AG04449 (cell line): ENCODE measurements around the gene KLK3.

Source experiments
- CTCF ChIA-PET: fragments of 350-600 bp; formaldehyde crosslinking; extraction: SDS; loops from one replicate; lab custom pipeline; 2021; ENCODE audit warnings: antibody characterized with exemption; lab: Yijun Ruan, JAX
- POLR2A ChIA-PET: fragments of 400-600, 350-600 bp; formaldehyde crosslinking; extraction: SDS; loops from one replicate; lab custom pipeline; 2020; ENCODE audit warnings: antibody characterized with exemption, inconsistent platforms; lab: Yijun Ruan, JAX
- DNase-seq: peaks from one replicate; pipeline ENCODE4 v3.0.0-alpha.2; 2010; ENCODE audit warnings: low read depth, low spot score
- H3K4me3 ChIP-seq: 2 replicates; pipeline ENCODE4 v1.5.1; 2011; ENCODE audit warnings: low read depth, mild to moderate bottlenecking, control low read depth, low read length
- TF ChIP-seq, protein P1 (sequence below): IDR thresholded peaks from one replicate; pipeline ENCODE4 v1.5.1; 2011; ENCODE audit warnings: mild to moderate bottlenecking, moderate library complexity, low read length, control low read depth, inconsistent platforms; ENCODE audit not compliant: insufficient read depth; ENCODE audit errors: missing control alignments

The KLK3 gene

GRCh38 chr19:50843205-50843604 is 11.5 kb upstream of the KLK3 start:
- CTCF ChIA-PET = no interaction called here

GRCh38 chr19:50843701-50844221 is 11.0 kb upstream of the KLK3 start:
- DNase-seq = no peak
- ChIA-PET POLR2A (no interaction called here), CTCF (no interaction called here)
- TF ChIP-seq, protein P1, sequence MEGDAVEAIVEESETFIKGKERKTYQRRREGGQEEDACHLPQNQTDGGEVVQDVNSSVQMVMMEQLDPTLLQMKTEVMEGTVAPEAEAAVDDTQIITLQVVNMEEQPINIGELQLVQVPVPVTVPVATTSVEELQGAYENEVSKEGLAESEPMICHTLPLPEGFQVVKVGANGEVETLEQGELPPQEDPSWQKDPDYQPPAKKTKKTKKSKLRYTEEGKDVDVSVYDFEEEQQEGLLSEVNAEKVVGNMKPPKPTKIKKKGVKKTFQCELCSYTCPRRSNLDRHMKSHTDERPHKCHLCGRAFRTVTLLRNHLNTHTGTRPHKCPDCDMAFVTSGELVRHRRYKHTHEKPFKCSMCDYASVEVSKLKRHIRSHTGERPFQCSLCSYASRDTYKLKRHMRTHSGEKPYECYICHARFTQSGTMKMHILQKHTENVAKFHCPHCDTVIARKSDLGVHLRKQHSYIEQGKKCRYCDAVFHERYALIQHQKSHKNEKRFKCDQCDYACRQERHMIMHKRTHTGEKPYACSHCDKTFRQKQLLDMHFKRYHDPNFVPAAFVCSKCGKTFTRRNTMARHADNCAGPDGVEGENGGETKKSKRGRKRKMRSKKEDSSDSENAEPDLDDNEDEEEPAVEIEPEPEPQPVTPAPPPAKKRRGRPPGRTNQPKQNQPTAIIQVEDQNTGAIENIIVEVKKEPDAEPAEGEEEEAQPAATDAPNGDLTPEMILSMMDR = no peak
- no peak overlapping the region for H3K4me3 ChIP-seq

More at GRCh38 chr19:50843205-50843604, 11.5 kb upstream of the KLK3 start:
- H3K4me3 ChIP-seq = no peak overlapping the region
- POLR2A ChIA-PET = no interaction called here
- no peak for DNase-seq
- TF ChIP-seq, protein P1 = no peak

- POLR2A ChIA-PET = no interaction called here
- no peak overlapping the region for H3K4me3 ChIP-seq
- DNase-seq = no peak
- CTCF ChIA-PET = no interaction called here
- TF ChIP-seq, protein P1 = no peak
These were observed 10.3 kb upstream of the KLK3 start for GRCh38 chr19:50844296-50844935.

DNA sequence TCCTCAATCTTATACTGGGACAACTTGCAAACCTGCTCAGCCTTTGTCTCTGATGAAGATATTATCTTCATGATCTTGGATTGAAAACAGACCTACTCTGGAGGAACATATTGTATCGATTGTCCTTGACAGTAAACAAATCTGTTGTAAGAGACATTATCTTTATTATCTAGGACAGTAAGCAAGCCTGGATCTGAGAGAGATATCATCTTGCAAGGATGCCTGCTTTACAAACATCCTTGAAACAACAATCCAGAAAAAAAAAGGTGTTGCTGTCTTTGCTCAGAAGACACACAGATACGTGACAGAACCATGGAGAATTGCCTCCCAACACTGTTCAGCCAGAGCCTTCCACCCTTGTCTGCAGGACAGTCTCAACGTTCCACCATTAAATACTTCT is 4.0 kb upstream of the KLK3 start:
- POLR2A ChIA-PET = no interaction called here
- TF ChIP-seq, protein P1 = no peak
- H3K4me3 ChIP-seq = no peak overlapping the region
- CTCF ChIA-PET = no interaction called here
- DNase-seq = no peak

- ChIA-PET POLR2A (no interaction called here), CTCF (no interaction called here)
- no peak overlapping the region for H3K4me3 ChIP-seq
- TF ChIP-seq, protein P1 = no peak
- DNase-seq = no peak
These were observed 3.1 kb upstream of the KLK3 start for GRCh38 chr19:50851620-50852019.

DNA sequence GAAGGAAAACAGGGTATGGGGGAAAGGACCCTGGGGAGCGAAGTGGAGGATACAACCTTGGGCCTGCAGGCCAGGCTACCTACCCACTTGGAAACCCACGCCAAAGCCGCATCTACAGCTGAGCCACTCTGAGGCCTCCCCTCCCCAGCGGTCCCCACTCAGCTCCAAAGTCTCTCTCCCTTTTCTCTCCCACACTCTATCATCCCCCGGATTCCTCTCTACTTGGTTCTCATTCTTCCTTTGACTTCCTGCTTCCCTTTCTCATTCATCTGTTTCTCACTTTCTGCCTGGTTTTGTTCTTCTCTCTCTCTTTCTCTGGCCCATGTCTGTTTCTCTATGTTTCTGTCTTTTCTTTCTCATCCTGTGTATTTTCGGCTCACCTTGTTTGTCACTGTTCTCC is 2.7 kb downstream of the KLK3 start:
- TF ChIP-seq, protein P1 = no peak
- DNase-seq = no peak
- CTCF ChIA-PET = no interaction called here
- no peak overlapping the region for H3K4me3 ChIP-seq
- POLR2A ChIA-PET = no interaction called here
